Heart right ventricle (tissue), 16 donors: ENCODE measurements around the gene CNTNAP1. TPM values are rescaled to one million over a fixed set of nuclear protein-coding genes. Genes with fewer than 3 reads are reported as not detected.
A peak's percentile ranks its signal among the peaks of the same experiment; 100 is the strongest.

Experiments
- ATAC-seq, 8 donors: fragments of 200-7000 bp; cut with Tn5 transposase; one replicate each; pipeline ENCODE4 v1.9.1; 2020; ENCODE audit warnings: mild to moderate bottlenecking in 8 of 8, moderate library complexity in 8 of 8, moderate number of reproducible peaks in 1 of 8
- DNase-seq, 2 donors: peaks; one replicate each; pipeline ENCODE4 v3.0.0-alpha.2; 2020
- H3K27ac ChIP-seq, 10 donors: fragments of 200-600 bp; sonication (generic) in 2 of 10; one replicate each; pipeline versions ENCODE4 v1.5.0 to v1.8.0; 2020 to 2022; ENCODE audit warnings: mild to moderate bottlenecking in 3 of 10
- H3K27me3 ChIP-seq, 7 donors: fragments of 200-600 bp; one replicate each; pipeline ENCODE4 v1.8.0; 2021 to 2022; ENCODE audit warnings: mild to moderate bottlenecking in 2 of 7
- H3K36me3 ChIP-seq, 9 donors: fragments of 200-600 bp; sonication (generic) in 1 of 9; one replicate each; pipeline versions ENCODE4 v1.5.0 to v1.8.0; 2020 to 2022; ENCODE audit warnings: mild to moderate bottlenecking in 2 of 9
- H3K4me1 ChIP-seq, 9 donors: fragments of 200-600 bp; sonication (generic) in 1 of 9; one replicate each; pipeline versions ENCODE4 v1.5.0 to v1.8.0; 2020 to 2022; ENCODE audit warnings: mild to moderate bottlenecking in 4 of 9
- H3K4me3 ChIP-seq, 10 donors: fragments of 200-600 bp; sonication (generic) in 2 of 10; one replicate each; pipeline versions ENCODE4 v1.5.0 to v1.8.0; 2020 to 2022; ENCODE audit warnings: mild to moderate bottlenecking in 7 of 10, moderate library complexity in 2 of 10
- H3K9me3 ChIP-seq, 11 donors: fragments of 200-600 bp in 10 of 11; sonication (generic) in 2 of 11; one replicate each; pipeline versions ENCODE4 v1.5.0 to v1.8.0; 2013 to 2022; ENCODE audit warnings: mild to moderate bottlenecking in 2 of 11, control low read depth in 1 of 11, moderate library complexity in 1 of 11
- WGBS, 2 donors: extraction: QIAGEN DNeasy Blood & Tissue Kit; methylation state at CpG; one replicate each; pipeline ENCODE4 v1.1.7; 2013; ENCODE audit warnings: inconsistent platforms in 1 of 2; 5-methylcytosine and 5-hydroxymethylcytosine counted together
- intact Hi-C, 10 donors: fragments of 100-400 bp; cut with DNase I; formaldehyde crosslinking; loops; one replicate each; pipeline versions ENCODE4 v1.11.1 to v1.14.2; 2022
- polyA plus RNA-seq, 2 donors: library from polyadenylated mRNA; stranded (reverse); fragments of 200-250 nt; gene quantifications; one replicate each; pipeline ENCODE4 v1.2.3, GENCODE V29; 2013
- total RNA-seq, 10 donors: library from RNA; stranded (reverse); fragmentation: NEBNext Ultra II Directional in 3 of 10; extraction: Animal tissue kit (Norgen Biotek cat#: 25700) in 3 of 10; gene quantifications; one replicate each; pipeline versions ENCODE4 v1.2.1 to v1.2.4, GENCODE V29; 2021 to 2023
- TF ChIP-seq, protein P1 (sequence below), 9 donors: fragments of 200-600 bp; sonication (generic) in 2 of 9; IDR thresholded peaks; one replicate each; pipeline versions ENCODE4 v1.5.0 to v1.8.0; 2021 to 2022; ENCODE audit warnings: antibody characterized with exemption in 9 of 9, mild to moderate bottlenecking in 5 of 9, moderate library complexity in 1 of 9
- donor health status: Arrhythmogenic right ventricular cardiomyopathy.
- donor health status: ischemic (EF 13 %, LVEDD 7.1; RV severe dilation, severe dysfunction).
- donor health status: healthy with polysubstance abuse.
- donor health status: DM: no; HTN: yes; CAD: no.
- donor health status: DM: no; HTN: no; CAD: no.
- donor health status: ischemic (EF 25% LVEDD 6.9; RV normal size, moderate dysfunction).
- donor health status: ischemic (EF 25% LVEDD 5.7; RV mildly dilated, moderate dysfunction).
- donor health status: healthy.
- donor health status: DM: yes; HTN: yes; CAD: no.
- donor health status: Ischemic cardiomyopathy.
- donor health status: ischemic (EF 35%, LVEDD 5.7; RV mildly dilated, moderate dysfunction).
- donor health status: nonischemic (EF 11% LVEDD 7.7; RV severe dilation, severe dysfunction).
- donor health status: DM: yes; HTN: yes; CAD: no.
- donor health status: PGD.
- donor health status: ischemic (EF 29% LVEDD 5.4; RV normal size, mild dysfunction).
- donor health status: nonischemic (EF 23%, LVEDD 6.1; RV moderate dilation, normal function).

CNTNAP1 gene
- total and polyA plus RNA-seq, 12 donors, result 2.2 to 28.3 (median 3.5) TPM

- Histone ChIP-seq H3K36me3 (peaks cover 0 to 92% (median 33%) of the 10 kb centered on the region in 9 donors), H3K4me1 (peaks cover 23 to 61% (median 42%) of the 10 kb centered on the region in 9 donors), H3K9me3 (no peaks in the 10 kb centered on the region), H3K27ac (peak overlapping the region in 7 of 10 donors; percentile 2 to 86 (median 34)), H3K4me3 (no peak overlapping the region), H3K27me3 (peaks cover 0 to 55% (median 0%) of the 10 kb centered on the region in 7 donors)
- ATAC-seq (no peak), DNase-seq (no peak)
- TF ChIP-seq, protein P1, sequence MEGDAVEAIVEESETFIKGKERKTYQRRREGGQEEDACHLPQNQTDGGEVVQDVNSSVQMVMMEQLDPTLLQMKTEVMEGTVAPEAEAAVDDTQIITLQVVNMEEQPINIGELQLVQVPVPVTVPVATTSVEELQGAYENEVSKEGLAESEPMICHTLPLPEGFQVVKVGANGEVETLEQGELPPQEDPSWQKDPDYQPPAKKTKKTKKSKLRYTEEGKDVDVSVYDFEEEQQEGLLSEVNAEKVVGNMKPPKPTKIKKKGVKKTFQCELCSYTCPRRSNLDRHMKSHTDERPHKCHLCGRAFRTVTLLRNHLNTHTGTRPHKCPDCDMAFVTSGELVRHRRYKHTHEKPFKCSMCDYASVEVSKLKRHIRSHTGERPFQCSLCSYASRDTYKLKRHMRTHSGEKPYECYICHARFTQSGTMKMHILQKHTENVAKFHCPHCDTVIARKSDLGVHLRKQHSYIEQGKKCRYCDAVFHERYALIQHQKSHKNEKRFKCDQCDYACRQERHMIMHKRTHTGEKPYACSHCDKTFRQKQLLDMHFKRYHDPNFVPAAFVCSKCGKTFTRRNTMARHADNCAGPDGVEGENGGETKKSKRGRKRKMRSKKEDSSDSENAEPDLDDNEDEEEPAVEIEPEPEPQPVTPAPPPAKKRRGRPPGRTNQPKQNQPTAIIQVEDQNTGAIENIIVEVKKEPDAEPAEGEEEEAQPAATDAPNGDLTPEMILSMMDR (IDR thresholded peaks at IDR 0.05), result no peak
- intact Hi-C loops, result loop anchor here in 2 of 10 donors (10.0 kb wide), 1 partner anchor 55 kb away; no protein-coding TSS in a partner anchor
- 85 to 88% methylated on average over 12 of the region's 12 CpGs for WGBS, 2 donors
These were observed 12.7 kb upstream of the CNTNAP1 start for GRCh38 chr17:42669705-42669976.

DNA sequence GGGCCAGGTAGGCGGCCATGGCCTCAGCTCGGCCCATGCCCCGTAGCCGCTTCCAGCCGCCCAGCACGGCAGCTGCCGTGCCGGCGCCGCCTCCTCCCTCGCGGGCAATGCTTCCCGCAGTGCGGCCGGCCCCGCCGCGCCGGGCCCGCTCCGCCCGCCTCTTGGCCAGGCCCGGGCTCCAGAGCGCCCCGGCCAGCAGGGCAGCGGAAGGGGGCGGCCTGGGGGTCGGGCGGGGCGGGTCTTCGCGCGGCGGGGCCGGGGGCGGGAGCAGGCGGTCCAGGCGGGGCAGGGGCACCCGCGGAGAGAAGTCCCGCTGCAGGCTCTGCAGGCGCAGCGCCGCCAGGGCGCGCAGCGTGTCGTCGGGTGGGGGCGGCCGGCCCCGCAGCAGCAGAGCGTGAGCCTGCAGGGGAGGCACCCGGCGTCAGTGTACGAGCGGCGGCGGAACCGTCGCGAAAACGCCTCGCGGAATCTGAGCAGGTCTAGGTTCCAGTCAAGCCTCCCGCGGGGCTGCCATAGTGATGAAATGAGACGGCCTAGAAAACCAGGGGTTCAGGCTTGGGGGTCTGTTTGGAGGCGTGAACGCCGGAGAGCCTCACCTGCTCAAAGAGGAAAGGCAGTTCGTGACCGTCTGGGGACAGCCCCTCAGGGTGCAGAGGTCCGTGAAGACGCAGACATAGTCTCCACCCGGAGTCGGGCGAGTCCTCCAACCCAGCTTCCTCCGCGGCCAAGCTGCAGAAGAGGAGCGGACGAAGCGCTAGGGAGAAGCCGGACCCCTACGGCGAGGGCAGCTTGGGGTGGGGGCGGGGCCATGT is 12.1 kb upstream of the CNTNAP1 start:
- DNase-seq (no peak), ATAC-seq (no peak)
- Histone ChIP-seq H3K36me3 (peaks cover 0 to 87% (median 33%) of the 10 kb centered on the region in 9 donors), H3K27me3 (peaks cover 0 to 60% (median 0%) of the 10 kb centered on the region in 7 donors), H3K4me1 (peaks cover 25 to 66% (median 47%) of the 10 kb centered on the region in 9 donors), H3K4me3 (peak overlapping the region in 1 of 10 donors; percentile 34), H3K27ac (peak overlapping the region in 2 of 10 donors; percentile 10 to 83), H3K9me3 (no peaks in the 10 kb centered on the region)
- TF ChIP-seq, protein P1 (IDR thresholded peaks at IDR 0.05), result no peak
- 74 to 75% methylated on average over 57 to 83 of the region's 87 CpGs for WGBS, 2 donors
- intact Hi-C loops, result loop anchor here in 2 of 10 donors (10.0 kb wide), 1 partner anchor 55 kb away; no protein-coding TSS in a partner anchor

- ATAC-seq, result no peak
- intact Hi-C loops, result no loop called here
- Histone ChIP-seq H3K4me3 (peak overlapping the region in 1 of 10 donors; percentile 34), H3K9me3 (no peaks in the 10 kb centered on the region), H3K27me3 (peaks cover 0 to 68% (median 0%) of the 10 kb centered on the region in 7 donors), H3K27ac (peak overlapping the region in 3 of 10 donors; percentile 9 to 39 (median 24)), H3K36me3 (peaks cover 0 to 79% (median 33%) of the 10 kb centered on the region in 9 donors), H3K4me1 (peaks cover 25 to 73% (median 54%) of the 10 kb centered on the region in 9 donors)
- DNase-seq, result no peak
- 82 to 83% methylated on average over 50 of the region's 50 CpGs for WGBS, 2 donors
- TF ChIP-seq, protein P1 (IDR thresholded peaks at IDR 0.05), result no peak
These were observed 11.3 kb upstream of the CNTNAP1 start for GRCh38 chr17:42670789-42671657.

DNA sequence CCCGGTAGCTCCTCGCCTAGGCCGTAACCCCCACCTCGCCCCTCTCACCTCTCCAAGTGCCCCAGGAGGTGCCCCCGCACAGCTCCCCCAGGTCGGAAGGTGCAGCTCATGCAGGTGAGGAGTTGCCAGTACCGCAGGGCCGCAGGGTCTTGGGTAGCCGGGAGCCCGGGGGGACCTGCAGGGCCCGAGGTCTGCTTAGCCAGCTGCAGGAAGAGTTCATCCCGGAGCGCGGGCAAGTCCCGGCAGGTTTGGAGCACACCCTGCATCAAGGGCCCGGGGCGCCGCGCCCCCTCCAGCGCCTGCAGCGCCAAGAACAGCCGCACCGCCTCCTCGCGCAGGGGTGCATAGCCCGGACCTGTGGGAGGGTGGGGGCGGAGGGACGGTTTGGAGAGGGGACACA is 10.3 kb upstream of the CNTNAP1 start:
- H3K27ac ChIP-seq, result peak overlapping the region in 2 of 10 donors; percentile 9 to 98
- TF ChIP-seq, protein P1 (IDR thresholded peaks at IDR 0.05), result no peak
- 85 to 86% methylated on average over 28 of the region's 28 CpGs for WGBS, 2 donors
- DNase-seq, result no peak
- H3K4me3 ChIP-seq, result no peak overlapping the region
- ATAC-seq, result no peak
- H3K36me3 ChIP-seq, result peaks cover 0 to 68% (median 30%) of the 10 kb centered on the region in 9 donors
- H3K27me3 ChIP-seq, result peaks cover 0 to 76% (median 0%) of the 10 kb centered on the region in 7 donors
- H3K4me1 ChIP-seq, result peaks cover 25 to 71% (median 51%) of the 10 kb centered on the region in 9 donors
- intact Hi-C loops, result no loop called here
- H3K9me3 ChIP-seq, result no peaks in the 10 kb centered on the region
